NCI-H2081 (cell line): ENCODE measurements around the gene KIF1A.

Source experiments
- DNase-seq, 2 experiments: peaks; one replicate each; lab custom pipeline; 2025; lab: John Stamatoyannopoulos, UW

The KIF1A gene

DNA sequence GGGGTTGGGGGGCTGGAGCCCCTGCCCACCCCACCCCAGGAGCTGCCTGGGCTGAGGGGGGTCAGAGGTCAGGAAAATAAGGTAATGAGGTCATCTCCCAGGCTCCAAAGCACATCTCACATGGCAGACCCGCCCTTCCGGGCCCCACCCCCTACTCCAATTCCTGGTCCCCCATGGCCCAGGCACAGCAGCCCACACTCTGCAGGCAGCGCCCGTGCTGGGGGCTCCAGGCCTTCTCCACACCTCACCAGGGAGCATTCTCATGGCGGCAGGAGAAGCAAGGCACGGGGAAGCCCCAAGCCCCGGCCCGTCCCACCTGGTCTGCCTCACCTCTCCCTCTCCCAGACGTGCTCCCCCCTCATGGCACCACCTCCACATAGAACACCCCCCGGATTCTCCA, 84.5 kb downstream of the KIF1A start:
- no peak for DNase-seq

DNA sequence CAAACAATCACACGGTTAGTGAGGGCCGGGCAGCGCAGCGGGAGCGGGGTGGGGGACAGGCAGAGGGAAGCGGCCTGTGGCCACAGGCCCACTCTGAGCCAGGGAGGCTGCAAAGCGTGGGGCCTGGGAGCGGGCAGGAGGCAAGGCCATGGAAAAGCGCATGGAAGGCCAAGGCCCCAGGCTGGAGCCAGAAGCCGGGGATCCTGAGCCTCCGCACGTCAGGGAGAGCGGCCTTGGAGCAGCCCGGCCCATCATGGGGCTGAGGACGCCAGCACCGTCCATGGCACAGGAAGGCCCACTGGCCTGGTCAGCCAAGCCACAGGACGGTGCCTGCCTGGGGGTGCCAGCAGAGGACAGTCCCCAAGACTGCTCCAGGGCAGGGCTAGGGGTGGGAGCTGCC, 85.3 kb downstream of the KIF1A start:
- DNase-seq, result no peak

DNA sequence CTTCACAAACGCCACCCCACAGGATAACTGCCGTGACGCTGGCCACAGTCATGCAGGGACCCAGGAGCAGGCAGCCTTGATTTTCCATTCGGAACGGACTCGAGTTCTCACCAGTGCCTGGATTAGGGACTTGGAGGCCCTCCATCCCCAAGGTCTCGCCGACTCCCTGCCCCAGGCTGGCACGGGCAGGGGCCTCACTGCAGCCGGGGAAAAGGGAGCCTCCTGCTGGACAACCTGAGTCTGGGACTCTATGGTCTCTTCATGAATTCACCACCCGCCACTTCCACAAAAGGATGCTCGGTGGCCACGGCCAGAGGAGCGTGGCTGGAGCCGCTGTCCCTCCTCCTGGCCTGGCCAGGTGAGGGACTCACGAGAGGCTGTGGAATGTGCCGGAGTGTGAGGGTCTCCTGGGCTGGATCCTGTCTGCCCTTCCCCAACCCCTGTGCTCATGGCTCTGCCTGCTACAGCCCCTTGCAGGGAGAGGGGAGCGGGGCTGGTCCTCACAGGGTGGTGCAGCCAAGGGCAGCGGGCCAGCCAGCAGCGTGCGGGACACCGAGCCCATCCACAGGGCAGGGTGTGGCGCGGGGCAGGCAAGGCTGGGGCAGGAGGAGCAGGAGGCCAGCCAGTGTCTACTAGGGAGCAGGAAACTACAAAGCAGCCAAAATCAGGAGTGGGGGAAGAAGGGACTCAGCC, 86.1 kb downstream of the KIF1A start:
- DNase-seq, result no peak

DNA sequence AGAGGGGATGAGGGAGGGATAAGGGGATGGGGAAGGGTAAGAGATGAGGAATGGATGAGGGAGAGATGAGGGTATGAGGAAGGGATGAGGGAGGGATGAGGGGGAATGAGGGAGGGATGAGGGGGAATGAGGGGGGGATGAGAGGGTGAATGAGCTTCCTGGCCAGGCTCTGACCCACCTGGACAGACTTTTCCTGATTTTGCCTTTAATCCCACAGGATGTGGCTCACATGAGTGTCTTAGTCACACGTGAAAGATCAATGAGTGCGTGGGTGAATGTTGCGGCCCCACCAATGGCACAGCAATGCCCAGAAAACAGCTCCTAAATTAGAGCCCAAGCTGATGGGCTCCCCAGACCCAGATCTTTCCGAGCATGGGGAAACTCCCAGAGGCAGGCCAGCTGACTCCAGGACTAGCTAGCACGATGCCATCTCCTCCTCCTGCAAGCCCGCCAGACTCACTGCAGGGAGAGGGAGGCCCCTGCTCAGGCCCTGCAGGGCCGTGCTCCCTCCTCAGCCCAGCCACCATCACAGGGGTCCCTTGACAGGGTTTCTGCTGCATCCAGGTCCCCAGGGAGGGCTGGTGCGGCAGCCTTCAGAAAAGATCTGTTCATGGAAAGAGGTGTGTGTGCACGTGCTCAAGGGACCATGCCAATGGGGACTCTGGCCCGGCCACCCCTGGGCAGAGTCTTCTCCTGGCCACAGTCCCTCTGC, 87.0 kb downstream of the KIF1A start:
- no peak for DNase-seq

DNA sequence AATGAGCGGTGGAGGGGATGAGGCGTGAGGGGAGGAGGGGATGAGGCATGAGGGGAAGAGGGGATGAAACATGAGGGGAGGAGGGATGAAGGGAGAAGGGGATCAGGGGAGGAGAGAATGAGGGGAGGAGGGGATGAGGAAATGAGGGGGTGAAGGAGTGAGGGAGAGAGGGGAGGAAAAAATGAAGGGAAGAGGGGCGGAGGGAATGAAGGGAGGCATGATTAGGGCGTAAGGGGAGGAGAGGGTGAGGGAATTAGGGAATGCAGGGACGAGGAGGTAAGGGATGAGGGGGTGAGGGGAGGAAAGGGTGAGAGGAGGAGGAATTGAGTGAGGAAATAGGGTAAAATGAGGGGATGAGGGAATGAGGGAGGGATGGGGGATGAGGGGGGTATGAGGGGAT, 87.8 kb downstream of the KIF1A start:
- DNase-seq, result no peak

DNA sequence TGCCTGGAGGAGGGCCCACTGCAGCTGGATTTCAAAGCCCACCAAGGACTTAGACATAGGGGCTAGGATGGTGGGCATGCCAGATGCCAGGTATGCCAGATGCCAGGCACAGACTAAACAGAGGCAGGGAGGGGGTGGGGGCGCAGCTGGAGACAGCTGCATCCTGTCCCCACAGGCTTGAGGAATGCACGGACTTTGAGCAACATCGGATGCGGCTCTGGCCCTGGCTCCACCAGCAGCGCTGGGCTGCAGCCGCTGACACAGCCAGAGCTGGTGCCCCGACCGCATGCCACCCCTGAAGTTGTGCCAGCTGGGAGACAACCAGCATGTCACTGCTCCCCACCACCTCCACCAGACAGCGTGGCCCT, 88.9 kb downstream of the KIF1A start:
- no peak for DNase-seq

DNA sequence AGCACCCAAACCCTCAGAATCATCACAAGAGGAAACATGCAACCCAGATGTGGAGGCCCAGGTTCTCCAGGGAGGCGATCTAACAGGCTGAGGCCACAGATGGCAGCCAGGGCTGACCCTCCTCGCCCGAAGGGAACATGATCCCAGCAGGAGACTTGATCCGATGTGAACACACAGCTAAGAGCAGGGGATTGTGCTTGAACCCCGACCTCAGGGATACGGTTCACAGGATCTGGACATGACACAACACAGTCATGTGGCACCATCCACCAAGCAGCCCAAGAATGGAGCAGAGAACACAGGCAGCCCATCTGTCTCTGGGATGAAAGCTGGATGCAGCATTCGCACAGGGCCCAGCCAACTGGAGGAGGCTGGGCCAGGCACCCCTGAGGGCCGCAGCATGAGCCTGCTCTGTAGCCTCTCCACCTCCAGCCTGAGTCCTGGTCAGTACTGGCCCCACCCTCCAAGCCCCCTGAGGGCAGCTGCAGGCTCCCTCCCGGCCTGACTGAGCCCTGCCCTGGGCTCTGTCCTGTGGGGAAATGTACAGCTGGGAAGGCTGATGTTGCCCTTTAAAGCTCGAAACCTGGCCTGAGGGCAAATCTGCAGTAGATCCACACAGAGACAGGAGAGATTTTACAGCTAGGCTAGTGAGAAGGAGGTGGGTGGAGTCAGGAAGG, 89.4 kb downstream of the KIF1A start:
- no peak for DNase-seq

DNA sequence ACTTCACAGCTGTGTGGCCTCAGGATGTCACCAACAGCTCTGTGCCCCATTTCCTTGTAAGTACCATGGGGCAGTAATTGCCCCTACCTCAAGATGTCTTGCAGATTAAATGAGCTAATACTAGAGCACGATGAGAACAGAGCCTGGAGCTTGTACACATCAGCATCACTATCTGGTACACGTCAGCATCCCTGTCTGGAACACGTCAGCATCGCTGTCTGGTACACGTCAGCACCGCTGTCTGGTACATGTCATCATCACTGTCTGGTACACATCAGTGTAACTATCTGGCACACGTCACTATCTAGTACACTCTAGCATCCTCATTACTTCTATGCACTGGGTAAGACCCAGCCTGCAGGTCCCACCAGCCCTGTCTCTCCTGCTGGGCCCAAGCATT, 91.2 kb downstream of the KIF1A start:
- DNase-seq, result no peak

DNA sequence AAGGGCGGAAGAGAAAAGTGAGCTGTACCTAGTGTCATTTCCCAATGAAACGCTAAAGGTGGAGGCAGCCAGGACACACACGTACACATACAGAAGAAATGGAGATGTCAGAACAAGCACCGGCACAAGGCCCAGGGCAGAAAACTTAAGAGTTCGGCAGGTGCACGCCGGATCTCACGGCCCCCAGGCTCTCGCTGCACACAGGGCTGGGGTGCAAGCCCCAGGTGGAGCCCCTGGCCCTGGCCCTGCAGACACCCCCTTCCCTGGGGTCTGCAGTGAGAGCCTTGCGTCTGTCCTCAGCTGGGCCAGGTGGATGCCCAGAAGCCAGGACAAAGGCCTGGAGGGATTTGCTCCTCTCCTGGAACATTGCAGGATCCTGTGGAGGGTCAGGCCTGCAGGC, 91.7 kb downstream of the KIF1A start:
- DNase-seq, result no peak

DNA sequence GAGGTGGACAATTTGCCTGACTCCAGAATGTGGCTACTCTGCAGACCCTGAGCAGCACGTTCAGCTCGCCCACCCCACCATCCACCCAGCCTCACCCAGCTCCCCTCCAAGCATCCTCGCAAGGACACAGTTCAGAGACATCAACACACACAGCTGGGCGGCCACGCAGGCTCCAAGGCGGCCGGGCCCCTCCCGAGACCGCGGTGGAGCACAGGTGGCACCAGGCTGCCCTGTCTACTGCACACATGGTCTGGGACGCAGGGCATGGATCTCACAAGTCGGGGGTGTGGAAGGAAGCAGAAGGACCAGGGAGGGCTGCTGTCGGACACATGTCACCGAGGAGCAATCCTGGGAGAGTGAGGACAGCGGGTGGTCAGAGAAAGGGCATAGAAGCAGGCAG, 92.1 kb downstream of the KIF1A start:
- DNase-seq, result no peak

DNA sequence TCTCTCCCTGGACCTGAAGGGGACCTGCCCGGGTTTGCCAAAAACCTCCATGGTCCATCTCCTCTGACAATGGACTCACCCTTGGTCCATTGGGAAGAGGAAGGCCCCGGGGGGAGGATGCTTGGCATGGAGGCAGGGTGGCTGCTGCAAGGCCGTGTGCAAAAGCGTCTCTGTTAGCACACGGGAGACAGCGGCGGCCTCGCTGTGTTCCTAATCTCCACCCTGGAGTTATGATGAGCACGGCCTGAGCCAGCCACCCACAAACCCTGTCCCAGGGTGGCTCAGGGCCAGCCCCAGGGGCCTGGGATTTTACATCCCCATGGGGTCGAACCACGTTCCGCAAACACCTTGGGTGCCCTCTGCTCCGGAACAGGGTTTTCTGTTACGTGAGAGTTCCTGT, 92.6 kb downstream of the KIF1A start:
- no peak for DNase-seq

DNA sequence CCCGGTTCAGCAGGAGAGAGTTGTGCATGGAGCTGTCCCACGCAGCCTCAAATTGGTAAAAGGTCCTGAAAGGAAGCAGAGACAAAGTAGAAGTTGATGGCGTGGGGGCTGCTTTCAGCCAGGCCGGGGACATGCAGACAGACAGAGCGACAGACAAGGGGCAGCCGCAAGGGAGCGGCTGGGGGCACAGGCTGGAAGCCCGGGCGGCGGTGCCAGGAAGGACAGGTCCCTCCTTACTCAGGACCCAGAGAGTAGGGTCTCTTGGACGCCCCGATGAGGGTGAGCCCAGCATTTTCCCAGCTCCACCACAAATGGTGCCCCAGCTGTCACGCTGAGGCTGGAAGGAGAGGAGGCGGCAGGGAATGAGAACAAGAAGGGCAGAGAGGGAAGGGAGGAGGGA, 93.1 kb downstream of the KIF1A start:
- no peak for DNase-seq

DNA sequence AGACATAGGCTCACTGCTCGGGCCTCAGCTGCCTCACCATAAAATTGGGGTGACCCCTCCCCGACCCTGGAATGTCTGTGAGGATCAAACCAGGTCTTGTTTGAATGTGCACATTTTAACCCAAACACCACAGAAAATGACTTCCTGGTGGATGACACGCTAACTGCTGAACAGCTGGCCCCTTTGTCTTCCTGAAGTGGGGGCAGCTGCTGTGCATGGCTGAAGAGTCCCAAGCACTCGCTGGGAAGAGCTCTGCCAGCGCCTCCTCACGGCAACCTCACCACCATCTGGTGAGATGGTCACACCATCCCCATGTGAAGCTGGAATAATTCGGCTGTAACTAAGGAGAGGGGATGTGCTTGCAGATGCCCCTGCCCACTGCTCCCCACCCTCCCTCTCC, 94.3 kb downstream of the KIF1A start:
- DNase-seq, result no peak

DNA sequence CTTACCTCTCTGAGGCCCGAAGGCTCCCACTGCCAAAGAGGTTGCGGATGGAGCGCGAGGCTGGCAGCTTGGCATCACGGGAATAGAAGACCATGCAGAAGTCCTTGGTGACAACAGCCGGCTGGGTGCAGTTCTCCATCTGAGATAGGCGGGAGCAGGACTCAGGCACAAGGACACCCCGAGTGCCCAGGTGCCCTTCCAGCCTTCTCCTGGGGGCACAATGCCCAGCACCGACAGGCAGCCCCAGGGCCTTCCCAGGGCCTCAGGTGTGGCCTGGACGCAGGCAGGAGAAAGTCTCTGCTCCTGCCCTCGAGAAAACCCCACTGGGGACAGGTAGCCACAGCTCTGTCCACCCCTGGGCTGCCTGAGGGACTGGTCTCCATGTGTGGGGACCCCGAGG, 94.8 kb downstream of the KIF1A start:
- DNase-seq, result no peak

DNA sequence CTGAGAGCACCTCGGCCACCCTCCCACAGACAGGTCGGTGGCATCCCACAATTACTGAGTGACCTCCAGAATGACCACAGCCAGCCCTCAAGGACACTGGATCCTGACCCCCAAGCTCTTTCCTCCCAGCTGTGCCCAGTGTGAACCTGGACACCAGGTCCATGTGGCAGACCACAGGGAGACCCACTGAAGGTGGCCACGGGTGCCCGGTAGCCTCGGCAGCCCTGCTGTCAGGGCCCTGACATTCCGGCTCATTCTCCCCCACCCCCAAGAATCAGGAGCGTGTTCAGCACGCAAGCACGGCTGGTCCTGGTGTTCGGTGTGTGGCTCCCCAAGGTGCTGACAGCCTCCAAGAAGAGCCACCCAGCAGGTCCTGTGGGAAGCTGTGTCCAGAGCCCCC, 95.6 kb downstream of the KIF1A start:
- no peak for DNase-seq

DNA sequence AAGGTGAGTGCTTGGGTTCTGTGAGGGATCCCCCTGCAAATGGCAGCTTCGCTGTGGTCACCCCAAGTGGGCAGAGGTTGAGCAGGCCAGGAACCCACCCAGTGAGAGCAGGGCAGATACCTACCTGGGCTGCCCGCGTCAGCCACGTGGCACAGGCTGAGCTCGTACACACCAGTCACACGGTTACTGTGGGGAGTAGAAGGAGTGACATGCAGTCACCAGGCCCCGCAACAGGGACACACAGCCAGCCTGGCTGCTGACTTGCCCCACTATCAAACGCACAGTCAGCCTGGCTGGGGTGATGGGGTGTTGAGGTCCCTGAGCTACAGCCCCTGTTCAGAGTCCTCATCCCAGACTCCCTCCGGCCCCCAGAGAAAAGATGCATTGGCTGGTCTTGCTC, 96.2 kb downstream of the KIF1A start:
- no peak for DNase-seq

DNA sequence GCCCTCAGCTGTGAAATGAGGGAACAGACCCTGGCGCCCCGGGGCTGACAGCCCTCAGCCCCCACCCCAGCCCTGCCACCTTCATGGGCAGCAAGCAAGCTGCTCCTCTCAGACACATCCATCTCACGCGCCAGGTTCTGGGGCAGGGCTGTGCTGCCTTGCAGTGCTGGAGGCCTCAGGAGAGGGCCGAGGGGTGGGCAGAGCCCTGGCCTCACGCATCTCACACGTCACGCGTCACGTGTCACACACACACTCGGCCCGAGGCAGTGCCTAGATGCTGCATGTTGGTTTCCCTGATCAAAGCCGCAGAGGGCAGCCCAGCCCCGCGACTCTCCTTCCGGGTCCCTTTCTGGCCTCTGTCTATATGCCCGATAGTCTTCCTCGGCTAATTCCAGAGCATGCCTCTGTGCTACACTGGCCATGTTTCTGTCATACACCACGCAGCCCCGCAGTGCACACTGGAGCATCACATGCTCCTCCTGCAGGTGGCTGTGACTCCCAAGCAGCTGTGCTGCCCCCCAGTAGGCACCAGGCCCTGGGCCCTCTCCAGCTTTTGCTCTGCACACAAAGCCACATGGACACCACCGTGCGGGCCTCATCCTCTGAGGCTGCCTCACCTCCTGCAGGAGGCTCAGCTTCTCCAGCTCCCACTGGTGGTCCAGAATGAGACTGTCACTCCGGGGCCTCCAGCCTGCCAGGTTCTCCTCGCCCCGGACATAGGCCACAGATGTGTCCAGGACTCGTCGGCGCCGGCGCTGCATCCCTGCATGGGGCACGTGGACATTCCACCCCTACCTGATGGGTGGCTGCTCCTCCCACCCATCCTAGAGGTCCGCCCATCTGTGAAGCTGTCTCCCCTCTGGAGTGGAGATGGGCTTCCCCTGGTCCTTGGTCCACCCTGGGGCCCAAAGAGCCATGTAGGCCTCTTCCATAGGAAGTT, 97.0 kb downstream of the KIF1A start:
- no peak for DNase-seq

DNA sequence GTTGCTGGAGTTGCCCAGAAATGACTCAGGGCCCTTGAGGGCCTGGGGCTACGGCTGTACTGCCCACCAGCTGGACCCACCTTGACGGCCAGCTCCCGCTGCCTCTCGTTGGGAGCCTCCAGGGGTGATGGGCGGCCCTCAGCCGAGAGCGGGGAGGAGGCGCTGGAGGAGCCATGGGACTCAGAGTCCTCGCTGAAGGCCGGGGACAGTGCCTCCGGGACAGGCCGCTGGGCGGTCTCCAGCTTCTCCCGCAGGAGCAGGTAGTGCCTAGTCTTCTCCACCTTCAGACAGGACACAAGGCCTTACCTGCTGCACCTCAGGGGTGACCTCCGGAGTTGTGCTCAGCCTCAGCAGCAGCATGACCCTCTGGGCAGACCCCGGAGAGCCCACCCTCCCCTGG, 97.6 kb downstream of the KIF1A start:
- DNase-seq, result no peak

DNA sequence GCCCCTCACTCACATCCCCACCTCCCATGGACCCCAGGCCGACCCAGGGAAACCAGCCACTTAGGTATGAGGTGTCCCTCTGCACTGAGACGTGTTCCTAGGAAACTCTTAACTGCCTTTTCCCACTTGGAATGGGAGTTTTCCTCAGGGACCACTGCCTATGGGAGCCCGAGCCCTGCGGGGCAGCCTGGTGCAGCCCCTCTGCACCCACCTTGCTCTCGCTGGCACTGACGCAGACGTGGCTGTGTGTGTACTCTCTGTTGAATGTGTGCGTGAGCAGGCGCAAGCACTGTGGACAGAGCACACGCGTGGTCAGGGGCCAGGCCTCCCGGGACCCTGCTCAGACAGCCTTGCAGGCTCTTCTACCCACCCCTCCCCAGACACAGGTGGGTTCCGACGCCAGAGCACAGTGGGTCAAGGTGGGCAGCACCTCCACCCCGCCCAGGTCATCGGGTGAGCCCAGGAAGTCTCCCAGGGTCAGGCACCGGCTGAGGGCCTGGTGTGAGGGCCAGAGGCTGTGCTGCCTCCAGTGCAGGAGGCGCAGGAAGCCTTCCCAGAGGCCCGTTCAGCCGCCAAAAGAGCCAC, 98.3 kb downstream of the KIF1A start:
- no peak for DNase-seq

DNA sequence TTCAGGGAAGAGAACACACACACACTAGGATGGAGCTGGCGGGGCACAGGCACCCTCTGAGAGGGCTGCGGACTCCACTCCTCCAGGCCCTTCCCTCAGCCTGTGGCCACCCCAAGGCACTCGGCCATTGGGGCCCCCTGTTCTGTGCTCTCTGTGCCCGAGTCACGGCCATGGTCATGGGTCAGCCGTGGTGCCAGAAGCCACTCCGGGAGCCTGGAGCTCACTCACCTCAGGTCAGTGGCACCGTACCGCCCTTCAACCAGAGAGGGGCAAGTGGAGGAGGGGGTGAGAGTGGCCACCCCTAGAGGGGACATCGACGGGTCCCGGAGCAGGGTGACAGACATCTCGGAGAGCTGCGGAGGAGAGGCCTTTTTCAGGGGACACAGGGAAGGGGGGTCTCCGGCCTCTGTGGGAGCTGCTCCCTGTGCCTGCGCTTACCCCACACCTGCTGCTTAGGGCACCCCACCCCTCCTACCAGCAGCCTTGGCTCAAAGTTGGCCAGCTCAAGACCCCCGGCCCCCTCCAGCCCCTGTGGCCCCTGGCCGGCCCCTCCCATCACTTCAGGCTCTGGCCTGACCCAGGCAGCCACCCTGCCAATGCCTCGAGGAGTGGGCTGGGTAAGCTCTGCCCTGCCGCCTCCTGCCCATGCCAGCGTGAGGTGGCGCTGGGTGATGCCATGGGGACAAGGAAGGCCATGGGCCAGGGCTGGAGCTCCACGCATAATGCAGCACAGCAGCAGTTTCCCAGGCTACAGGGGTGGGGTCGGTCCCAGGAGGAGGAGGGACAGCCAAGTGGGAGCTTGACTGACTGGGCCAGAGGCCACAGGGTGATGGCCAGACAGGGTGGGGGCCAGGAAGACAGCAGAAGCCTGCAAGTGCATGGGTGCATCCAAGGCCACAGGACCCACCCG, 99.1 kb downstream of the KIF1A start:
- DNase-seq, result no peak
